GM12878 (cell line): ENCODE results near the gene NOS1AP. TPM values are rescaled to one million over a fixed set of nuclear protein-coding genes. Genes with fewer than 3 reads are reported as not detected.

Experiments used
- ATAC-seq: fragments of 200-7000 bp; cut with Tn5 transposase; 3 replicates; pipeline ENCODE4 v1.9.1; 2020; ENCODE audit warnings: mild to moderate bottlenecking, moderate library complexity
- BruUV-seq: library from RNA; stranded (reverse); fragments of 400-500 nt; replicated peaks from 2 replicates; lab custom pipeline; 2021; lab: Mats Ljungman, UMichigan
- CTCF ChIA-PET: fragments of 300-600 bp; sonication (Branson Sonifier 250); formaldehyde crosslinking; extraction: SDS; loops from one replicate; lab custom pipeline; 2021; ENCODE audit warnings: inconsistent platforms; lab: Yijun Ruan, JAX
- POLR2A ChIA-PET: fragments of 350-600 bp; formaldehyde crosslinking; extraction: SDS; loops from one replicate; lab custom pipeline; 2021; ENCODE audit warnings: inconsistent platforms; lab: Charles Lee
- RAD21 ChIA-PET: fragments of 300-600 bp; sonication (Branson Sonifier 250); formaldehyde crosslinking; loops from one replicate; lab custom pipeline; 2023; ENCODE audit warnings: antibody characterized with exemption; ENCODE audit not compliant: unreplicated experiment; lab: Charles Lee
- SMC1A ChIA-PET: fragments of 300-600 bp; sonication (Branson Sonifier 250); formaldehyde crosslinking; loops from one replicate; lab custom pipeline; 2023; ENCODE audit not compliant: unreplicated experiment, uncharacterized antibody; lab: Charles Lee
- DNase-seq: peaks from one replicate; pipeline ENCODE4 v3.0.0-alpha.2; 2011; ENCODE audit warnings: low read depth, low spot score
- FAIRE-seq: peaks from 3 replicates; lab custom pipeline; 2011; peaks lifted over from hg19 to GRCh38; lab: Jason Lieb, UNC
- H2AFZ ChIP-seq: 2 replicates; pipeline ENCODE4 v1.6.0; 2011; ENCODE audit warnings: low read depth, low read length, control low read depth; ENCODE audit not compliant: control insufficient read depth
- H3K27ac ChIP-seq: 2 replicates; pipeline ENCODE4 v1.5.1; 2011; ENCODE audit warnings: control low read depth; ENCODE audit not compliant: control insufficient read depth, insufficient read depth
- H3K27me3 ChIP-seq, 2 experiments: replicated peaks in 1 of 2; 2 replicates each; pipeline versions ENCODE4 v1.6.0 to v1.6.1; 2011; ENCODE audit warnings: low read length in 1 of 2; ENCODE audit not compliant: control insufficient read depth in 2 of 2, insufficient read depth in 2 of 2
- H3K36me3 ChIP-seq, 2 experiments: 2 replicates each; pipeline ENCODE4 v1.5.1; 2011; ENCODE audit warnings: low read length in 1 of 2; ENCODE audit not compliant: control insufficient read depth in 2 of 2, insufficient read depth in 2 of 2
- H3K4me1 ChIP-seq: 2 replicates; pipeline ENCODE4 v1.6.1; 2011; ENCODE audit warnings: mild to moderate bottlenecking, low read length, moderate library complexity, mixed read lengths; ENCODE audit not compliant: control insufficient read depth, insufficient read depth
- H3K4me2 ChIP-seq: 2 replicates; pipeline ENCODE4 v1.6.0; 2011; ENCODE audit warnings: control low read depth; ENCODE audit not compliant: control insufficient read depth, insufficient read depth
- H3K4me3 ChIP-seq: fragments of 200-600 bp; sonication (generic); 2 replicates; pipeline ENCODE4 v1.5.1; 2016
- H3K79me2 ChIP-seq: 2 replicates; pipeline ENCODE4 v1.6.0; 2011; ENCODE audit warnings: low read length; ENCODE audit not compliant: control insufficient read depth, insufficient read depth
- H3K9ac ChIP-seq: 2 replicates; pipeline ENCODE4 v1.8.0; 2011; ENCODE audit warnings: low read length, control low read depth, mixed read lengths; ENCODE audit not compliant: control insufficient read depth, insufficient read depth
- H3K9me3 ChIP-seq: replicated peaks from 3 replicates; pipeline ENCODE4 v1.5.1; 2011; ENCODE audit warnings: mild to moderate bottlenecking, low read length; ENCODE audit not compliant: control insufficient read depth, insufficient read depth
- H4K20me1 ChIP-seq: 2 replicates; pipeline ENCODE4 v1.6.0; 2011; ENCODE audit not compliant: control insufficient read depth, insufficient read depth
- CEBPB ChIP-seq, 2 experiments: fragments of 150-350 bp in 1 of 2; IDR thresholded peaks; 2 replicates each; pipeline ENCODE4 v1.6.1; 2012 to 2014; ENCODE audit warnings: low read depth in 2 of 2, low read length in 2 of 2, borderline replicate concordance in 1 of 2, inconsistent platforms in 1 of 2
- CUX1 ChIP-seq: IDR thresholded peaks from 2 replicates; pipeline ENCODE4 v1.6.1; 2012; ENCODE audit warnings: improper control_type of control experiment, low read depth, low read length; ENCODE audit not compliant: insufficient replicate concordance
- EP300 ChIP-seq, 2 experiments: fragments of 150-350 bp in 1 of 2; IDR thresholded peaks; 2 replicates each; pipeline ENCODE4 v1.6.1; 2011 to 2012; ENCODE audit warnings: low read depth in 2 of 2, low read length in 2 of 2, borderline replicate concordance in 1 of 2, improper control_type of control experiment in 1 of 2, inconsistent platforms in 1 of 2; ENCODE audit not compliant: control insufficient read depth in 1 of 2
- GATAD2B ChIP-seq: fragments of 450-650 bp; conservative IDR thresholded peaks from 2 replicates; pipeline ENCODE4 v1.6.1; 2017; ENCODE audit warnings: low read depth, mild to moderate bottlenecking, moderate library complexity
- HDAC6 ChIP-seq: fragments of 200-600 bp; sonication (generic); IDR thresholded peaks from one replicate; pipeline ENCODE4 v1.8.0; 2017; ENCODE audit warnings: antibody characterized with exemption; ENCODE audit not compliant: unreplicated experiment
- IRF3 ChIP-seq: fragments of 450-650 bp; IDR thresholded peaks from 2 replicates; pipeline ENCODE4 v1.6.1; 2014; ENCODE audit warnings: mild to moderate bottlenecking
- NFIC ChIP-seq: IDR thresholded peaks from 2 replicates; pipeline ENCODE4 v1.6.1; 2012; ENCODE audit warnings: low read depth, mild to moderate bottlenecking, inconsistent platforms, low read length, moderate library complexity
- NR2C1 ChIP-seq: fragments of 450-650 bp; IDR thresholded peaks from 2 replicates; pipeline ENCODE4 v1.6.1; 2017; ENCODE audit warnings: antibody characterized with exemption, mild to moderate bottlenecking, moderate library complexity
- SIN3A ChIP-seq: IDR thresholded peaks from 2 replicates; pipeline ENCODE4 v1.6.1; 2012; ENCODE audit warnings: low read depth, low read length, improper control_type of control experiment
- SREBF2 ChIP-seq: IDR thresholded peaks from 2 replicates; pipeline ENCODE4 v1.6.1; 2012; ENCODE audit warnings: mild to moderate bottlenecking, low read length
- TBL1XR1 ChIP-seq: IDR thresholded peaks from 2 replicates; pipeline ENCODE4 v1.6.1; 2012; ENCODE audit warnings: low read depth, low read length, improper control_type of control experiment
- YY1 ChIP-seq: IDR thresholded peaks from 2 replicates; pipeline ENCODE4 v1.6.1; 2011; ENCODE audit warnings: low read depth, mild to moderate bottlenecking, low read length
- WGBS: methylation state at CpG from one replicate; pipeline ENCODE4 v1.1.6; 2016; ENCODE audit warnings: low lambda C conversion rate; ENCODE audit not compliant: insufficient replicate concordance, insufficient coverage; ENCODE audit errors: missing lambda C conversion rate; 5-methylcytosine and 5-hydroxymethylcytosine counted together
- in situ Hi-C: fragments of 300-500 bp; cut with MboI; formaldehyde crosslinking; loops from 9 replicates; pipeline ENCODE4 v1.14.3; 2018; ENCODE audit warnings: mixed read lengths
- intact Hi-C: fragments of 100-400 bp; cut with micrococcal nuclease; formaldehyde crosslinking; loops from one replicate; pipeline ENCODE4 v1.14.2; 2022; ENCODE audit not compliant: unreplicated experiment
- polyA plus RNA-seq, 11 experiments: library from polyadenylated mRNA; depleted of rRNA in 4 of 11; unstranded in 6 of 11; stranded (reverse) in 5 of 11; fragments of >200 nt; fragmentation: Nextera tagmentation in 4 of 11; fragmentation: Illumina TruSeq in 1 of 11; extraction: Ambion mirVana in 4 of 11; extraction: Trizol in 1 of 11; gene quantifications; 1 replicate in 1 of 11; 2 replicates in 10 of 11; pipeline versions ENCODE4 v1.2.1 to v1.2.3, GENCODE V29; 2011 to 2016; ENCODE audit warnings: inconsistent platforms in 2 of 11, missing spikeins in 2 of 11, low read depth in 1 of 11
- total RNA-seq, 4 experiments: library from RNA; depleted of rRNA in 3 of 4; stranded (reverse); fragments of >200 nt in 3 of 4; fragmentation: Illumina TruSeq in 1 of 4; extraction: Trizol in 1 of 4; gene quantifications; 2 replicates each; pipeline versions ENCODE4 v1.2.1 to v1.2.3, GENCODE V29; 2013 to 2021

NOS1AP gene
- total and polyA plus RNA-seq, 10 of the 15 experiments (the other 5 are each of a cell fraction or from before 2014, with no cell fraction given) = 0.03 to 0.15 TPM; not detected in 8

GRCh38 chr1:162298266-162298665 lies 228.8 kb downstream of the NOS1AP start:
- ATAC-seq (no peak), FAIRE-seq (no peak), DNase-seq (no peak)
- no peaks in the 10 kb centered on the region for H4K20me1 ChIP-seq
- H3K79me2 ChIP-seq = no peaks in the 10 kb centered on the region
- no peaks in the 10 kb centered on the region for H3K9me3 ChIP-seq
- no peaks in the 10 kb centered on the region for H3K36me3 ChIP-seq
- ChIA-PET SMC1A (no interaction called here), CTCF (interaction anchor here (0.7 kb wide), 1 partner anchor 96 kb away, joined by 3 read pairs; no protein-coding TSS in a partner anchor), RAD21 (interaction anchor here (0.6 kb wide), 1 partner anchor 228 kb away, joined by 4 read pairs; no protein-coding TSS in a partner anchor), POLR2A (no interaction called here)
- WGBS = 0% methylated on average over 2 of the region's 2 CpGs
- no peaks in the 10 kb centered on the region for H3K4me1 ChIP-seq
- H3K27me3 ChIP-seq = no peaks in the 10 kb centered on the region
- intact Hi-C loops = no loop called here
- H3K4me2 ChIP-seq = no peak overlapping the region
- no TSS peak for BruUV-seq
- no peak overlapping the region for H3K27ac ChIP-seq
- no peak overlapping the region for H2AFZ ChIP-seq
- in situ Hi-C loops = no loop called here
- no peak overlapping the region for H3K9ac ChIP-seq
- TF ChIP-seq GATAD2B = no peak
- TF ChIP-seq NR2C1 = no peak
- TF ChIP-seq CEBPB (IDR thresholded peaks at IDR 0.05; ENCODE audit: borderline replicate concordance in 1 of 2, low read depth in 2 of 2, low read length in 2 of 2) = no peak
- no peak for TF ChIP-seq NFIC
- TF ChIP-seq SREBF2 = no peak
- no peak for TF ChIP-seq YY1
- TF ChIP-seq IRF3 = no peak
- no peak for TF ChIP-seq SIN3A
- no peak overlapping the region for H3K4me3 ChIP-seq

GRCh38 chr1:162299018-162299417 lies 229.5 kb downstream of the NOS1AP start:
- Histone ChIP-seq H3K4me2 (no peak overlapping the region), H4K20me1 (no peaks in the 10 kb centered on the region), H3K9me3 (no peaks in the 10 kb centered on the region), H3K27ac (no peak overlapping the region), H3K4me3 (no peak overlapping the region), H3K4me1 (no peaks in the 10 kb centered on the region), H3K36me3 (no peaks in the 10 kb centered on the region), H3K79me2 (no peaks in the 10 kb centered on the region), H2AFZ (no peak overlapping the region), H3K9ac (no peak overlapping the region), H3K27me3 (no peaks in the 10 kb centered on the region)
- no peak for DNase-seq
- CTCF ChIA-PET = no interaction called here
- intact Hi-C loops = no loop called here
- no TSS peak for BruUV-seq
- FAIRE-seq = no peak
- SMC1A ChIA-PET = no interaction called here
- RAD21 ChIA-PET = no interaction called here
- no peak for ATAC-seq
- in situ Hi-C loops = no loop called here
- POLR2A ChIA-PET = no interaction called here
- TF ChIP-seq HDAC6 = no peak
- no peak for TF ChIP-seq EP300 (IDR thresholded peaks at IDR 0.05; ENCODE audit: borderline replicate concordance in 1 of 2, control insufficient read depth in 1 of 2, low read depth in 2 of 2, low read length in 2 of 2)
- TF ChIP-seq TBL1XR1 = no peak
- TF ChIP-seq CUX1 = no peak
